Measurements from ENCODE around the gene ARVCF. TPM values are rescaled to one million over a fixed set of nuclear protein-coding genes. Genes with fewer than 3 reads are reported as not detected.

ARVCF gene
- polyA plus RNA-seq, 1 donor from 2014 or later: 112 TPM

DNA sequence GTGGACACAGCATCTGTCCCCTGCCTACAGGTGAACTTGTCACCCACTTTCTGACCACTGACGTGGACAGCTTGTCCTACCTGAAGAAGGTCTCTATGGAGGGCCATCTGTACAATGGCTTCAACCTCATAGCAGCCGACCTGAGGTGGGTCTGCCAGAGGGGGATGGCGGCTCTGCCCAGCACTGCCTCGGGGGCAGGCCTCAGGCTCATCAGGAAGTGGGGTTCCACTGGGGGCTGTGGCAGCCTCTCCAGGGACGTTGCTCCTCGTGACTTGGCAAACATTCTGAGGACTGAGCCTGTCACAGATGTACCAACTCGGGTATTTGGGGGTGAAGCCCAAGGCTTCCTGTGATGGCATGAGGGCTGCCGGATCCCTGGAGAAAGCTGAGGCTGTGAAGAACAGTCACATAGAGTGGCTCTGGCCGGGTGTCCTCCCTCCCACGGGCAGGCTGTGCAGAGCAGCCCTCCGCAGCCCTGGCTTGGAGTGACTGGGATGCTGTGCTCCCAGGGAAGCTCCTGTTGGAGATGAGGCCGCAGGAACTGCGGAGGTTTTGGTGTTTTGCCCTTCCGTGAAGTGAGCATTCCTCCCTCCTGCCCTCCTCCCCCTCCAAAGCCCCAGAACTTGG lies 36.9 kb upstream of the ARVCF start:
- H3K4me3 ChIP-seq (ENCODE audit: low read length): no peak overlapping the region
- H2AFZ ChIP-seq (ENCODE audit: low read depth, low read length): no peak overlapping the region
- TF ChIP-seq POLR2AphosphoS5 (IDR thresholded peaks at IDR 0.05): no peak
- no peaks in the 10 kb centered on the region for H3K9me2 ChIP-seq (ENCODE audit: insufficient read depth, low read length)
- H3K9me3 ChIP-seq (ENCODE audit: low read length): no peaks in the 10 kb centered on the region
- H3K36me3 ChIP-seq (ENCODE audit: insufficient read depth, low read length): no peaks in the 10 kb centered on the region
- no peak overlapping the region for H3K4me2 ChIP-seq (ENCODE audit: low read length)
- no peak overlapping the region for H3K27ac ChIP-seq (ENCODE audit: low read length)
- H3F3A ChIP-seq (ENCODE audit: insufficient read depth, low read length, poor library complexity, severe bottlenecking): no peaks in the 10 kb centered on the region
- no peak overlapping the region for H3K9ac ChIP-seq (ENCODE audit: low read length)
- H4K20me1 ChIP-seq (ENCODE audit: insufficient read depth): no peaks in the 10 kb centered on the region
- no peaks in the 10 kb centered on the region for H3K79me2 ChIP-seq (replicated peaks; ENCODE audit: insufficient read depth, low read length)
- no peaks in the 10 kb centered on the region for H3K27me3 ChIP-seq (ENCODE audit: insufficient read depth, low read depth, low read length)

GRCh38 chr22:20052309-20053259 lies 36.0 kb upstream of the ARVCF start:
- H3K79me2 ChIP-seq (replicated peaks; ENCODE audit: insufficient read depth, low read length): no peaks in the 10 kb centered on the region
- no peaks in the 10 kb centered on the region for H3K9me2 ChIP-seq (ENCODE audit: insufficient read depth, low read length)
- H4K20me1 ChIP-seq (ENCODE audit: insufficient read depth): no peaks in the 10 kb centered on the region
- no peaks in the 10 kb centered on the region for H3K36me3 ChIP-seq (ENCODE audit: insufficient read depth, low read length)
- H3K9ac ChIP-seq (ENCODE audit: low read length): no peak overlapping the region
- H3K27me3 ChIP-seq (ENCODE audit: insufficient read depth, low read depth, low read length): no peaks in the 10 kb centered on the region
- no peak overlapping the region for H3K4me3 ChIP-seq (ENCODE audit: low read length)
- no peaks in the 10 kb centered on the region for H3K9me3 ChIP-seq (ENCODE audit: low read length)
- H3K27ac ChIP-seq (ENCODE audit: low read length): no peak overlapping the region
- TF ChIP-seq POLR2AphosphoS5 (IDR thresholded peaks at IDR 0.05) (no peak), EP300 (conservative IDR thresholded peaks at IDR 0.05; ENCODE audit: poor library complexity, severe bottlenecking) (no peak)
- H3K4me2 ChIP-seq (ENCODE audit: low read length): no peak overlapping the region
- no peaks in the 10 kb centered on the region for H3F3A ChIP-seq (ENCODE audit: insufficient read depth, low read length, poor library complexity, severe bottlenecking)
- no peak overlapping the region for H2AFZ ChIP-seq (ENCODE audit: low read depth, low read length)

DNA sequence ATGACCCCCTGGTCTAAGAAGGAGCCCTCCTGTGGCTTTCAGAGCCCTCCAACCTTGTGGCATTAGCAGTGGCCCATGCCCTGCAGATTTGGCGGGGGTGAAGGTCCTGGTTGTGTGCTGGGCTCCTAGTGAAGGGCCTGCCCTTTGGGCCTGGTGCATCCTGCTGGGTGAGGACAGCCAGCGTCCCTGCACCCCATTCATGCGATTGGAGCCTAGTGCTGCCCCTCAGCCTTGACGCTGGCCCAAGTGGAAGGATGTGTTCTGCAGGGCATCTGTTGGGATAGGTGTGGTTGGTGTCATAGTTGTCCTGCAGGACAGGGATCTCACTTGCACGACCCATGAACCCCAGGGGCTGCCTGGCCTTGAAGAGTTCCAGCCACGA lies 35.3 kb upstream of the ARVCF start:
- Histone ChIP-seq H2AFZ (ENCODE audit: low read depth, low read length) (no peak overlapping the region), H3K4me3 (ENCODE audit: low read length) (no peak overlapping the region), H3K9me2 (ENCODE audit: insufficient read depth, low read length) (no peaks in the 10 kb centered on the region), H3K27ac (ENCODE audit: low read length) (no peak overlapping the region), H3K36me3 (ENCODE audit: insufficient read depth, low read length) (no peaks in the 10 kb centered on the region), H3F3A (ENCODE audit: insufficient read depth, low read length, poor library complexity, severe bottlenecking) (no peaks in the 10 kb centered on the region), H3K9me3 (ENCODE audit: low read length) (no peaks in the 10 kb centered on the region), H4K20me1 (ENCODE audit: insufficient read depth) (no peaks in the 10 kb centered on the region), H3K79me2 (replicated peaks; ENCODE audit: insufficient read depth, low read length) (no peaks in the 10 kb centered on the region), H3K4me2 (ENCODE audit: low read length) (no peak overlapping the region), H3K27me3 (ENCODE audit: insufficient read depth, low read depth, low read length) (no peaks in the 10 kb centered on the region), H3K9ac (ENCODE audit: low read length) (no peak overlapping the region)
- TF ChIP-seq EZH2 (IDR thresholded peaks at IDR 0.05; ENCODE audit: borderline replicate concordance, insufficient read depth, low read length, poor library complexity, severe bottlenecking): no peak
- TF ChIP-seq EP300 (conservative IDR thresholded peaks at IDR 0.05; ENCODE audit: poor library complexity, severe bottlenecking): no peak
- TF ChIP-seq POLR2AphosphoS5 (IDR thresholded peaks at IDR 0.05): no peak

DNA sequence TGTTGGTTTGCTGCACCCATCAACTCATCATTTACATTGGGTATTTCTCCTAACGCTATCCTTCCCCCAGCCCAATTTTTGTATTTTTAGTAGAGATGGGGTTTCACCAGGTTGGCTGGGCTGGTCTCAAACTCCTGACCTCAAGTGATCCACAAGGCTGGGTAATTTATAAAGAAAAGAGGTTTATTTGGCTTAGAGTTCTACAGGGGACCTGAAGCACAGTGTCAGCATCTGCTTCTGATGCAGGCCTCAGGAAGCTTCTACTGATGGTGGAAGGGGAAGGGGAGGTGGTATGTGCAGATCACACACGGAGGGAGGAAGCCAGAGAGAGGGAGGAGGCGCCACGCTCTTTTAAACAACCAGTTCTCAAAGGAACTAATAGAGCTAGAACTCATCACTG lies 30.1 kb upstream of the ARVCF start:
- H3F3A ChIP-seq (ENCODE audit: insufficient read depth, low read length, poor library complexity, severe bottlenecking): no peaks in the 10 kb centered on the region
- TF ChIP-seq EZH2 (IDR thresholded peaks at IDR 0.05; ENCODE audit: borderline replicate concordance, insufficient read depth, low read length, poor library complexity, severe bottlenecking): no peak
- no peak for TF ChIP-seq POLR2AphosphoS5 (IDR thresholded peaks at IDR 0.05)
- no peak for TF ChIP-seq REST (IDR thresholded peaks at IDR 0.05; ENCODE audit: borderline replicate concordance)
- TF ChIP-seq SMC3 (conservative IDR thresholded peaks at IDR 0.05; ENCODE audit: poor library complexity): no peak
- TF ChIP-seq MXI1 (conservative IDR thresholded peaks at IDR 0.05; ENCODE audit: poor library complexity, severe bottlenecking): no peak
- TF ChIP-seq TAF1 (IDR thresholded peaks at IDR 0.05; ENCODE audit: low read depth): no peak
- TF ChIP-seq EP300 (conservative IDR thresholded peaks at IDR 0.05; ENCODE audit: poor library complexity, severe bottlenecking): no peak
- TF ChIP-seq, protein P1, sequence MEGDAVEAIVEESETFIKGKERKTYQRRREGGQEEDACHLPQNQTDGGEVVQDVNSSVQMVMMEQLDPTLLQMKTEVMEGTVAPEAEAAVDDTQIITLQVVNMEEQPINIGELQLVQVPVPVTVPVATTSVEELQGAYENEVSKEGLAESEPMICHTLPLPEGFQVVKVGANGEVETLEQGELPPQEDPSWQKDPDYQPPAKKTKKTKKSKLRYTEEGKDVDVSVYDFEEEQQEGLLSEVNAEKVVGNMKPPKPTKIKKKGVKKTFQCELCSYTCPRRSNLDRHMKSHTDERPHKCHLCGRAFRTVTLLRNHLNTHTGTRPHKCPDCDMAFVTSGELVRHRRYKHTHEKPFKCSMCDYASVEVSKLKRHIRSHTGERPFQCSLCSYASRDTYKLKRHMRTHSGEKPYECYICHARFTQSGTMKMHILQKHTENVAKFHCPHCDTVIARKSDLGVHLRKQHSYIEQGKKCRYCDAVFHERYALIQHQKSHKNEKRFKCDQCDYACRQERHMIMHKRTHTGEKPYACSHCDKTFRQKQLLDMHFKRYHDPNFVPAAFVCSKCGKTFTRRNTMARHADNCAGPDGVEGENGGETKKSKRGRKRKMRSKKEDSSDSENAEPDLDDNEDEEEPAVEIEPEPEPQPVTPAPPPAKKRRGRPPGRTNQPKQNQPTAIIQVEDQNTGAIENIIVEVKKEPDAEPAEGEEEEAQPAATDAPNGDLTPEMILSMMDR (IDR thresholded peaks at IDR 0.05; ENCODE audit: poor library complexity, severe bottlenecking): no peak
- no peak for TF ChIP-seq RAD21 (conservative IDR thresholded peaks at IDR 0.05)
- no peak overlapping the region for H3K27ac ChIP-seq (ENCODE audit: low read length)
- no peak overlapping the region for H3K4me3 ChIP-seq (ENCODE audit: low read length)
- H3K4me2 ChIP-seq (ENCODE audit: low read length): no peak overlapping the region
- H3K9me3 ChIP-seq (ENCODE audit: low read length): no peaks in the 10 kb centered on the region
- H4K20me1 ChIP-seq (ENCODE audit: insufficient read depth): no peaks in the 10 kb centered on the region
- H3K27me3 ChIP-seq (ENCODE audit: insufficient read depth, low read depth, low read length): no peaks in the 10 kb centered on the region
- H3K9me2 ChIP-seq (ENCODE audit: insufficient read depth, low read length): no peaks in the 10 kb centered on the region
- H3K9ac ChIP-seq (ENCODE audit: low read length): no peak overlapping the region
- no peaks in the 10 kb centered on the region for H3K36me3 ChIP-seq (ENCODE audit: insufficient read depth, low read length)
- H2AFZ ChIP-seq (ENCODE audit: low read depth, low read length): no peak overlapping the region
- H3K79me2 ChIP-seq (replicated peaks; ENCODE audit: insufficient read depth, low read length): no peaks in the 10 kb centered on the region

Data from neural cell (in vitro differentiated cells).